ENCODE measurements around the gene FTH1. TPM values are rescaled to one million over a fixed set of nuclear protein-coding genes. Genes with fewer than 3 reads are reported as not detected.
A peak's percentile ranks its signal among the peaks of the same experiment; 100 is the strongest.

The FTH1 gene
- total and polyA plus RNA-seq, 2 donors, result 326 to 3,415 TPM

DNA sequence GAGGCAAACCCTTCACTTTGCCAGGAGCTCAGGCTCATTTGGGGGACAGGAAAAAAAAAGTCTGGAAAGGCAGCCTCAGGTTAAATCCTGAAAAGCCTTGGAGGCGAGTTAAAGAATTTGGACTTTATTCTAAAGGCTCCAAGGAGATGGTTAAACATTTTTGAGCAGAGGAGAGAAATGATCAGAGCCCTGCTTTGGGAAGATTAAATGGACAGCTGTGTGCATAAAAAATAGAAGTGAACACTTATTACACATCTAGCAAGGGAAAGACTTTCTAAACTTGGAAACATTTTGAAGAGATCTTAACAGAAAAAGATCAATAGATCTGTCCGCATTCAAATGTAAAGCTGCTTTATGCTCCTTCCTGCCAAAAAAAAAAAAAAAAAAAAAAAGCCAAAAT is 41.7 kb downstream of the FTH1 start:
- H3K9me3 ChIP-seq (ENCODE audit: control insufficient read depth in 2 of 2, insufficient read depth in 1 of 2, low read length in 1 of 2), result no peaks in the 10 kb centered on the region
- no peak for DNase-seq (ENCODE audit: low read depth in 6 of 9, low spot score in 9 of 9)
- no peaks in the 10 kb centered on the region for H3K36me3 ChIP-seq (ENCODE audit: control insufficient read depth in 2 of 2, insufficient read depth in 2 of 2, low read length in 1 of 2)
- peaks cover 0 to 18% of the 10 kb centered on the region in 2 donors for H3K4me1 ChIP-seq (ENCODE audit: control insufficient read depth in 2 of 2, insufficient read depth in 2 of 2, low read length in 2 of 2)
- H3K4me3 ChIP-seq (ENCODE audit: low read length in 2 of 2), result no peak overlapping the region
- 95% methylated on average over 2 of the region's 2 CpGs for WGBS
- no peak overlapping the region for H3K27ac ChIP-seq (ENCODE audit: low read depth in 1 of 2, low read length in 1 of 2)
- peaks cover 0 to 18% of the 10 kb centered on the region in 2 donors for H3K27me3 ChIP-seq (ENCODE audit: control insufficient read depth in 2 of 2, insufficient read depth in 1 of 2, low read length in 1 of 2)

DNA sequence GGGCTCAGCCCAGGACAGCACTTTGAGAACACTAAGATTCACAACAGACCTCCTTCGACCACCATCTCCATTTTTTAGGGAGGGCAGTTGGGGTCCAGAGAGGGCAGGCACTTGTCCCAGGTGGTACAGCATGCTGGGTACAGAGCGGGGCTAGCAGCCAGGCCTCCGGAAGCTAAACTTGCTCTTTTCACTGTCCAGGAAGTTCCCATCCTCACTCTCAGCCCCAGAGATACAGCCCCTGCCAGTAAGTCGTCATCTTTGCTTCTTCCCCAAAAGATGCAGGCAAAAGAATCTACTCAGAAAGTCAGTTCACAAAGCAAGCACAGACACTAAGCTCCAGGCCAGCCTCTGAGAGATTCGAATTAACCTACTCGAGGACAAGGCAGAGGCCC is 43.4 kb downstream of the FTH1 start:
- H3K4me3 ChIP-seq (ENCODE audit: low read length in 2 of 2), result no peak overlapping the region
- WGBS, result 94% methylated on average over 6 of the region's 6 CpGs
- H3K36me3 ChIP-seq (ENCODE audit: control insufficient read depth in 2 of 2, insufficient read depth in 2 of 2, low read length in 1 of 2), result no peaks in the 10 kb centered on the region
- peaks cover 6 to 32% of the 10 kb centered on the region in 2 donors for H3K27me3 ChIP-seq (ENCODE audit: control insufficient read depth in 2 of 2, insufficient read depth in 1 of 2, low read length in 1 of 2)
- H3K4me1 ChIP-seq (ENCODE audit: control insufficient read depth in 2 of 2, insufficient read depth in 2 of 2, low read length in 2 of 2), result peaks cover 0 to 18% of the 10 kb centered on the region in 2 donors
- no peaks in the 10 kb centered on the region for H3K9me3 ChIP-seq (ENCODE audit: control insufficient read depth in 2 of 2, insufficient read depth in 1 of 2, low read length in 1 of 2)
- H3K27ac ChIP-seq (ENCODE audit: low read depth in 1 of 2, low read length in 1 of 2), result peak overlapping the region; percentile 76 to 84
- DNase-seq (ENCODE audit: low read depth in 6 of 9, low spot score in 9 of 9), result no peak

DNA sequence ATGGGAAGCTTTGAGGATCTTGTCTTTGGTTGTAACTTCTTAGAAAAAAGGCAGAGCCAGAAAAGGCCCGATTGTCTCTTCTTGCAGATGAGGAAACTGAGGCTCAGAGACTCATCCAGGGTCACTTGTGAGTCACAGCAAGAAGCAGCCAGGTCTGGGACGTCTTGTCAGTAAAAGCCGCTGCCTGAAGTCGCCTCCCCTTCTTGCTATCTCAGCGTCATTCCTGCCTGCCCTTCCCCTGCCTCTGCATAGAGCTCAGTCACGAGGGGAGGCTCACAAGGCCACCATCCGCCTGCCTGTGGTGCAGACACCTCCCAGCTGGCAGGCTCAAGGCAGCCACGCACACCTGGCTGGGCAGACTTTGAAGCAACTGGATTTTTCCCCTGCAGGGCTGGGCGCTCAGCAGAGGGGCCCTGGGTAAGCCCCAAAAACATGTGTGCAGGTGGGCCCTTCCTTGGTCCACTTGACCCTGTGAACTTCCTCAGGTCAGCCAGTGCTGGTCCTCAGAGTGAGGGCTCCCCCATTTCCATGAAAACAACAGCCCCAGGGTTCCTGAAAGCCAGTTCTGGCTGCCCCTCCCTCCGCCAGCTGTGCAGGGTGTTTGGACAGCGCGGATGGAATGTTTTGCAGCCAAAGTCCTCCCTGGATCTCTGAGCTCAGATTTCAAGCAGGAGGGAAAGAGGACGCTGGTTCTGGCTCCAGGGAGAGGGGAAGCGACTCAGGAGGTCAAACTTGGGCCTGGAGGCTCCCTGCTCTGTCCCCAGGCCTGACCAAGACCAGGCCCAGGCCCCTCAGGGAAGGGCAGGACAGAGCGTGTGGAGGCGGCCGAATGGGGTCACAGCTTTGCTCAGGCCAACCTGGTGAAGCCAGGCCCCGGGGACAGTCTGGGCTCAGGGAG is 44.0 kb downstream of the FTH1 start:
- DNase-seq (ENCODE audit: low read depth in 6 of 9, low spot score in 9 of 9), result peak in 3 of 9 donors; percentile 21 to 43 (median 26)
- Histone ChIP-seq H3K9me3 (ENCODE audit: control insufficient read depth in 2 of 2, insufficient read depth in 1 of 2, low read length in 1 of 2) (no peaks in the 10 kb centered on the region), H3K27me3 (ENCODE audit: control insufficient read depth in 2 of 2, insufficient read depth in 1 of 2, low read length in 1 of 2) (peaks cover 10 to 38% of the 10 kb centered on the region in 2 donors), H3K36me3 (ENCODE audit: control insufficient read depth in 2 of 2, insufficient read depth in 2 of 2, low read length in 1 of 2) (no peaks in the 10 kb centered on the region), H3K27ac (ENCODE audit: low read depth in 1 of 2, low read length in 1 of 2) (peak overlapping the region; percentile 76 to 84), H3K4me1 (ENCODE audit: control insufficient read depth in 2 of 2, insufficient read depth in 2 of 2, low read length in 2 of 2) (peaks cover 0 to 18% of the 10 kb centered on the region in 2 donors), H3K4me3 (ENCODE audit: low read length in 2 of 2) (no peak overlapping the region)
- 65% methylated on average over 18 of the region's 18 CpGs for WGBS

DNA sequence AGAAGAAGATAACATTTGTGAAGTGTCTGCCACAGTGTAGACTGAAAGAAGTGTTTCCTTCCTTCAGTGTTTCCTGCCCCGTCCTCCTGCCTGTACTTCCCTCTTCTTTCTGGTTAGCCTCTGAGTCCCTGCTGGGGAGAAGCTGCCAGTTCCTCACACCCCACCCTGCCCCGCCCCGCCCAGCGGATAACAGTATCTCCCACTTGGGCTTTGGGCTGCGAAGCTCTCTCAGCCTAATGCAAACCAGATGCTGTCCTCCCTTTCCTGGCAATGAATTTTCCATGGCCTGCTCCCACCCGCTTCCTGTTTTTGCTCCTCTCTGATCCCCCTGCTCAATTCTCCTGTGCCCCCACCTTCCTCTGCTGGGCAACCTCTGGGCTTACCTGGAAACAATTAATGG is 44.9 kb downstream of the FTH1 start:
- peaks cover 18 to 47% of the 10 kb centered on the region in 2 donors for H3K27me3 ChIP-seq (ENCODE audit: control insufficient read depth in 2 of 2, insufficient read depth in 1 of 2, low read length in 1 of 2)
- DNase-seq (ENCODE audit: low read depth in 6 of 9, low spot score in 9 of 9), result no peak
- peak overlapping the region; percentile 64 to 84 for H3K27ac ChIP-seq (ENCODE audit: low read depth in 1 of 2, low read length in 1 of 2)
- 23% methylated on average over 6 of the region's 6 CpGs for WGBS
- peaks cover 0 to 18% of the 10 kb centered on the region in 2 donors for H3K4me1 ChIP-seq (ENCODE audit: control insufficient read depth in 2 of 2, insufficient read depth in 2 of 2, low read length in 2 of 2)
- H3K9me3 ChIP-seq (ENCODE audit: control insufficient read depth in 2 of 2, insufficient read depth in 1 of 2, low read length in 1 of 2), result no peaks in the 10 kb centered on the region
- H3K36me3 ChIP-seq (ENCODE audit: control insufficient read depth in 2 of 2, insufficient read depth in 2 of 2, low read length in 1 of 2), result no peaks in the 10 kb centered on the region
- no peak overlapping the region for H3K4me3 ChIP-seq (ENCODE audit: low read length in 2 of 2)

- no peak for DNase-seq (ENCODE audit: low read depth in 6 of 9, low spot score in 9 of 9)
These were observed 46.0 kb downstream of the FTH1 start for GRCh38 chr11:61921446-61921845.

GRCh38 chr11:61919705-61920631 is 47.5 kb downstream of the FTH1 start:
- no peak for DNase-seq (ENCODE audit: low read depth in 6 of 9, low spot score in 9 of 9)
- peaks cover 41 to 71% of the 10 kb centered on the region in 2 donors for H3K27me3 ChIP-seq (ENCODE audit: control insufficient read depth in 2 of 2, insufficient read depth in 1 of 2, low read length in 1 of 2)
- H3K4me1 ChIP-seq (ENCODE audit: control insufficient read depth in 2 of 2, insufficient read depth in 2 of 2, low read length in 2 of 2), result peaks cover 0 to 18% of the 10 kb centered on the region in 2 donors
- 91% methylated on average over 13 of the region's 13 CpGs for WGBS
- H3K9me3 ChIP-seq (ENCODE audit: control insufficient read depth in 2 of 2, insufficient read depth in 1 of 2, low read length in 1 of 2), result no peaks in the 10 kb centered on the region
- H3K36me3 ChIP-seq (ENCODE audit: control insufficient read depth in 2 of 2, insufficient read depth in 2 of 2, low read length in 1 of 2), result no peaks in the 10 kb centered on the region
- no peak overlapping the region for H3K4me3 ChIP-seq (ENCODE audit: low read length in 2 of 2)
- H3K27ac ChIP-seq (ENCODE audit: low read depth in 1 of 2, low read length in 1 of 2), result peak overlapping the region in 1 of 2 donors; percentile 8

More at GRCh38 chr11:61921446-61921845, 46.0 kb downstream of the FTH1 start:
- Histone ChIP-seq H3K4me1 (ENCODE audit: control insufficient read depth in 2 of 2, insufficient read depth in 2 of 2, low read length in 2 of 2) (peaks cover 0 to 18% of the 10 kb centered on the region in 2 donors), H3K27me3 (ENCODE audit: control insufficient read depth in 2 of 2, insufficient read depth in 1 of 2, low read length in 1 of 2) (peaks cover 29 to 56% of the 10 kb centered on the region in 2 donors), H3K27ac (ENCODE audit: low read depth in 1 of 2, low read length in 1 of 2) (no peak overlapping the region), H3K36me3 (ENCODE audit: control insufficient read depth in 2 of 2, insufficient read depth in 2 of 2, low read length in 1 of 2) (no peaks in the 10 kb centered on the region), H3K4me3 (ENCODE audit: low read length in 2 of 2) (no peak overlapping the region), H3K9me3 (ENCODE audit: control insufficient read depth in 2 of 2, insufficient read depth in 1 of 2, low read length in 1 of 2) (no peaks in the 10 kb centered on the region)
- 86% methylated on average over 3 of the region's 3 CpGs for WGBS

DNA sequence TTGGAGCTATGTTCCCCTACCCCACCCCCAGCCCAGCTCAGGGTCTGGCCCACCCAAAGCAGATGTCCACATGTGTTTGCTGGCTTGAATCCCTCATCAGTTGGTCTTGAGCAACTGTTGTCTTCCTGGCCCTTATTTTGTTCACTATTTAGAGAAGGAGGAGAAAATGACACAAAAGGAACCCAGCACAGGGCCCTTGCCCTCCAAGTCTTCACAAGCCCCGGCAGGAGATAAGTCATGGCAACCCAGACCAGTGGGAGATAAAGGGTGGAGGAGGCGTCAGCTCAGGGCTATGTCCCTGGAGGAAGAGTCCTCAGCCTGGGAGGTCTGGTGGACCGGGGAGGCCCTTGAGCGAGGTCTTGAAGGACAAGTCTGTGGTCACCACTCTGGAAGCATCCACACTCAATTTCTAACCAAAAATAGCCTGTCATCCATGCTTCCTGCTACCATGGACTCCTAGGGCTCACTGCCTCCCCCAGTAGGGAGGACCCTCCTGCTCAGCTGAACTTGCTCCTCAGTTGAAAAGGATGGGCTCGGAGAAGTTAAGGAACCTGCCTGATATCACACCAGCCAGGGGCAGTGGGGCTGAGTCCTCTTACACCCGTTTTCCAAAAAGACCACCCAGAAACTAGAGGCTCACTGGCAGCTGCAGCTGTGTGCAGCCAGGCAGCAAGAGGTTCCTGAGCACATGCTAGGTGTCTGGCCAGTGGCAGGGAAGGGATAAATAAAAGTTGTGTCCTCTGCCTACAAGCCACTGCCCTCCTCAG is 48.3 kb downstream of the FTH1 start:
- no peak overlapping the region for H3K27ac ChIP-seq (ENCODE audit: low read depth in 1 of 2, low read length in 1 of 2)
- 95% methylated on average over 6 of the region's 6 CpGs for WGBS
- no peak for DNase-seq (ENCODE audit: low read depth in 6 of 9, low spot score in 9 of 9)
- peaks cover 0 to 18% of the 10 kb centered on the region in 2 donors for H3K4me1 ChIP-seq (ENCODE audit: control insufficient read depth in 2 of 2, insufficient read depth in 2 of 2, low read length in 2 of 2)
- no peaks in the 10 kb centered on the region for H3K36me3 ChIP-seq (ENCODE audit: control insufficient read depth in 2 of 2, insufficient read depth in 2 of 2, low read length in 1 of 2)
- H3K4me3 ChIP-seq (ENCODE audit: low read length in 2 of 2), result no peak overlapping the region
- peaks cover 41 to 78% of the 10 kb centered on the region in 2 donors for H3K27me3 ChIP-seq (ENCODE audit: control insufficient read depth in 2 of 2, insufficient read depth in 1 of 2, low read length in 1 of 2)
- no peaks in the 10 kb centered on the region for H3K9me3 ChIP-seq (ENCODE audit: control insufficient read depth in 2 of 2, insufficient read depth in 1 of 2, low read length in 1 of 2)

GRCh38 chr11:61918251-61918937 is 49.0 kb downstream of the FTH1 start:
- WGBS, result 89% methylated on average over 14 of the region's 14 CpGs
- Histone ChIP-seq H3K4me3 (ENCODE audit: low read length in 2 of 2) (no peak overlapping the region), H3K27me3 (ENCODE audit: control insufficient read depth in 2 of 2, insufficient read depth in 1 of 2, low read length in 1 of 2) (peaks cover 41 to 83% of the 10 kb centered on the region in 2 donors), H3K36me3 (ENCODE audit: control insufficient read depth in 2 of 2, insufficient read depth in 2 of 2, low read length in 1 of 2) (no peaks in the 10 kb centered on the region), H3K4me1 (ENCODE audit: control insufficient read depth in 2 of 2, insufficient read depth in 2 of 2, low read length in 2 of 2) (peaks cover 0 to 11% of the 10 kb centered on the region in 2 donors), H3K9me3 (ENCODE audit: control insufficient read depth in 2 of 2, insufficient read depth in 1 of 2, low read length in 1 of 2) (no peaks in the 10 kb centered on the region), H3K27ac (ENCODE audit: low read depth in 1 of 2, low read length in 1 of 2) (no peak overlapping the region)
- no peak for DNase-seq (ENCODE audit: low read depth in 6 of 9, low spot score in 9 of 9)

Measured in thymus (tissue), 11 donors.